ENCODE measurements around the gene NAPG.

Gene NAPG

DNA sequence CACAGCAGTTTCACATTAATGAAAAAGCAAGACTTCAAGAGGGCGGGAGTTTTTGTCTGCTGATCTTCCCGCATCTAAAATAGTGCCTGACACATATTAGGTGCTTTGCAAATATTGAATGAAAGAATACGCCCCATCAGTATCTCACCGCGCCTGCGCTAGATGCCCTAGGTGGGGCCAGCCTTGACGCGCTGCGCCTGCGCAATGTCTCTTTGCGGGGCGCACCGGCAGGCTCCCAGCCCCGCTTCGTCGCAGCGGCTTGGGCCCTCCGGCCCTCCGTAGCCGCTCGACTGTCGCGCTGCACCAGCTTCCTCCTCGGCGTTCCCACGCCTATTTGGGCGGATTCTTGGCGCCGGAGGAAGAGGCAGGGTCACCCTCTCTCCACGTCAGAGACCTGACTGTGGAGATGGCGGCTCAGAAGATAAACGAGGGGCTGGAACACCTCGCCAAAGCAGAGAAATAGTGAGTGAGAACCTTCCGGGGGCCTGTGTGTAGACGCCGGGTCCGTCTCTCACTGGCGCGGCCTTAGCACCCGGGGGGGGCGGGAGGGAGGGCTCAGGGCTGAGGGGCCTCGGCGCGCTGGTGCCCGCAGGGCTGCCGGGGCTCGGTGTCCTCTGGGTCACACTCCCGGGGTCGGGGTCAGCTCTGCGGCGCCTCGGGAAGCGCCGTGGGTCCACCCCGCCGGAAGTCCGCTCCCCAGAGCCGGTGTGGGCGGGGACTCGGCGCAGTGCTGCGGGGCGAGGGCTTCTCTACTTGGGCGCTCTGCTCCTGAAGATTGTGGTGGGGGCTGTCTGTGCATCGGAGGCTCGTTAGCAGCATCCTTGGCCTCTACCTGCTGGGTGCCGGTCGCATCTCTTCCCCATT, at the start of gene NAPG:
TSS of gene NAPG (plus strand) at position 331 of the 864 bp plus-strand sequence. CDS start at position 407, 76 bp downstream.
- Histone ChIP-seq H3K36me3 (ENCODE audit: control insufficient read depth, insufficient read depth, low read length) (no peaks in the 10 kb centered on the region), H3K9ac (ENCODE audit: low read length) (peak within 1 kb of the TSS; percentile 84), H3K9me3 (ENCODE audit: control insufficient read depth, low read length) (no peaks in the 10 kb centered on the region)

DNA sequence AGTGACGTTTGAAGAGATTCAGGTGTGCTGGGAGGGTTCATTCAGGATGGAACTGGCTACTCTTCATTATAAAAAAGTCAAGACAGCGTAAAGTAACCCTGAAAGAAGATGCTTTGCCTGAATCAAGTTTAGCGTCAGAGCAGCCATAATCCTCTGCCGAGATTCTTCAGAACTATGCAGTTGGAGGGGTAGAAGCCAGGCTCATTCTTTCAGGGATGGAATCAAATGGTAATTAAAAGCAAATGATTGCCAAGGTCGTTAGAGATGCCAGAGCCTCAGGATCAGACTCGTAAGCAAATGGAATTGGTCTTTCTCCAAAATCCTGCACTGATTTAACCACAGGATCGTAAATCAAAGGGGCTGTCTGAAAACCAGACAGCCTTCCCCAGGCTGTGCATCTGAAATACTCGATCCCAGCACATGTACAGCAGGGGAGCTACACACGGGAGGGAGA, 49.5 kb upstream of the NAPG start:
- H3K4me3 ChIP-seq (ENCODE audit: low read length): no peak overlapping the region
- H3K9ac ChIP-seq (ENCODE audit: low read length): no peak overlapping the region
- H3K36me3 ChIP-seq (ENCODE audit: control insufficient read depth, insufficient read depth, low read length): no peaks in the 10 kb centered on the region

More for the DNA sequence above, at the start of gene NAPG:
- Histone ChIP-seq H3K4me1 (ENCODE audit: control insufficient read depth, insufficient read depth, low read length) (peaks cover 4% of the 10 kb centered on the region), H3K4me3 (ENCODE audit: low read length) (peak within 1 kb of the TSS; percentile 96), H3K27me3 (ENCODE audit: control insufficient read depth, insufficient read depth, low read length) (no peaks in the 10 kb centered on the region)

DNA sequence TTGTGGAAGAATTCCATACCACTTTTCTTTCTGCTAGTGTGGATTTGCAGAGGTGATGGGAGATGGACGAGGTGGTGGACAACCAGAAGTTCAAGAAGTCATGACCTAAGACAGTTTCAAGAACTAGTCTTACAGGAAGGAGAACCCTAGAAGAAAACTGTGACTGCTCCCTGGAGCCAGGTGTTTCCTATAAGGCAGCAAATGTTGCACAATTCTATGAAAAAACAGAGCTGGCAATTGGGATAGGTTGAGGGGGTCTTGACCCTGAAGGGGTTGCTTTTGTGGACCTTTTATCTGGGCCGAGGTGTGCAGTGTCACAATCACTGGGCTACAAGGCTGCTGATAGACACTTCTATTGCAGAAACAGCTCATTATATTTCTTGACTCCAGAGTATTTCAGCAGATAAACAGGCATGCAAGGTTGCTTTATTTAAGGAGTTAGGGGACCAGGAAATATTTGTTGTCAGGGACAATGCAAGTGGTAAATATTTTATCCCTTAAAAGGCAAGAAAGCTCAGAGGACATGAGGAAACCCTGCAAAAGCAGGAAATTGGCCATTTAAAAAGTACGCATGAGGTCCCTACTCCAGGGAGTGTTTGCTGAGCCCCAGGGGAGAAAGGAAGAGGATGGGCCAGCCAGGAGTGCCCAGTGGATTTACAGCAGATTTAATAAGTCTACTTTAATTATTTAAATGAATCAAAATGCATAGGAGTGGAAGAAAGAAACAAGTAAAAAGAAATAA, 48.5 kb upstream of the NAPG start:
- Histone ChIP-seq H3K9me3 (ENCODE audit: control insufficient read depth, low read length) (no peaks in the 10 kb centered on the region), H3K9ac (ENCODE audit: low read length) (no peak overlapping the region), H3K27me3 (ENCODE audit: control insufficient read depth, insufficient read depth, low read length) (no peaks in the 10 kb centered on the region), H3K4me1 (ENCODE audit: control insufficient read depth, insufficient read depth, low read length) (peaks cover 4% of the 10 kb centered on the region), H3K4me3 (ENCODE audit: low read length) (no peak overlapping the region), H3K36me3 (ENCODE audit: control insufficient read depth, insufficient read depth, low read length) (no peaks in the 10 kb centered on the region)

More for the DNA sequence above, 49.5 kb upstream of the NAPG start:
- no peaks in the 10 kb centered on the region for H3K9me3 ChIP-seq (ENCODE audit: control insufficient read depth, low read length)
- no peaks in the 10 kb centered on the region for H3K27me3 ChIP-seq (ENCODE audit: control insufficient read depth, insufficient read depth, low read length)
- H3K4me1 ChIP-seq (ENCODE audit: control insufficient read depth, insufficient read depth, low read length): peaks cover 4% of the 10 kb centered on the region

DNA sequence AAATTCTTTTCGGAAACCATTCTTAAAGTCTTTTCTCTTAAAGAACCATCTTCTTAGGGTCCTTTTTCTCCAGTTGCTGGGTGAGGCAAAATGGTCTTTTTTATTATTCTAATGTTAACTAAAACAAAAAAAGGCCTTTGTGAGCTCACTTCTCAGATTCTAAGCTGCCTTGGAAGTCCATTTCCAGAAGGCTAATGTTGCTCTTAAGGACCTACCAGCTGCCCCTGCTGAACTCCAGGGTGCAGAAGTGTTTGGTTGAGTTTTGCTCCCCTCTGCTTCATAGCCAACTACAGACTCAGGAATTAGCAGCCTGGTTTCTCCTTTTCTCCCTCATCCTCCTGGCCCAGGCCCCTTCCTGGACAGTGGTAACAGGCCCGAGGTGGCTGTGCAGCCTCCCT, 48.0 kb upstream of the NAPG start:
- no peaks in the 10 kb centered on the region for H3K27me3 ChIP-seq (ENCODE audit: control insufficient read depth, insufficient read depth, low read length)
- no peaks in the 10 kb centered on the region for H3K9me3 ChIP-seq (ENCODE audit: control insufficient read depth, low read length)
- H3K9ac ChIP-seq (ENCODE audit: low read length): no peak overlapping the region
- H3K36me3 ChIP-seq (ENCODE audit: control insufficient read depth, insufficient read depth, low read length): no peaks in the 10 kb centered on the region
- peaks cover 4% of the 10 kb centered on the region for H3K4me1 ChIP-seq (ENCODE audit: control insufficient read depth, insufficient read depth, low read length)
- no peak overlapping the region for H3K4me3 ChIP-seq (ENCODE audit: low read length)

DNA sequence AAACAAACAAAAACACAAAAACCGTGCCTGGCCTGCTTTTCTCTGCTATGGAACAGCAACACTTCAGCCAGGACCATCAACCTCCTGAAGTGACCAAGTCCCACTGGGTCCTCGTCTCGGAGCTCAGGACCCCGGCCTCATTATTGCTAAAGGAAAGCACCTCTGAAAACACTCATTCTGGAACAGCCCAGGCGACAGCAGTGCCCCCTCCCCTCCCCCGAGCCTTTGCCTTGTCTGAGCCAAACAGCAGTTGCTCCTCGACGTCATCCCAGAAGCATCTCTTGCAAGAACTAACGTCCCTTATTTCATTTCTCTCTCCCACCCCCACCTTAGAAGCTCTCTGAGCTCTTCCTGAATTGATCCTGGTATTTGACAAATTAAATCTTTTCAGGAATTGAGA, 44.0 kb upstream of the NAPG start:
- Histone ChIP-seq H3K27me3 (ENCODE audit: control insufficient read depth, insufficient read depth, low read length) (no peaks in the 10 kb centered on the region), H3K9me3 (ENCODE audit: control insufficient read depth, low read length) (no peaks in the 10 kb centered on the region), H3K36me3 (ENCODE audit: control insufficient read depth, insufficient read depth, low read length) (no peaks in the 10 kb centered on the region), H3K4me3 (ENCODE audit: low read length) (no peak overlapping the region), H3K4me1 (ENCODE audit: control insufficient read depth, insufficient read depth, low read length) (peaks cover 4% of the 10 kb centered on the region), H3K9ac (ENCODE audit: low read length) (no peak overlapping the region)

DNA sequence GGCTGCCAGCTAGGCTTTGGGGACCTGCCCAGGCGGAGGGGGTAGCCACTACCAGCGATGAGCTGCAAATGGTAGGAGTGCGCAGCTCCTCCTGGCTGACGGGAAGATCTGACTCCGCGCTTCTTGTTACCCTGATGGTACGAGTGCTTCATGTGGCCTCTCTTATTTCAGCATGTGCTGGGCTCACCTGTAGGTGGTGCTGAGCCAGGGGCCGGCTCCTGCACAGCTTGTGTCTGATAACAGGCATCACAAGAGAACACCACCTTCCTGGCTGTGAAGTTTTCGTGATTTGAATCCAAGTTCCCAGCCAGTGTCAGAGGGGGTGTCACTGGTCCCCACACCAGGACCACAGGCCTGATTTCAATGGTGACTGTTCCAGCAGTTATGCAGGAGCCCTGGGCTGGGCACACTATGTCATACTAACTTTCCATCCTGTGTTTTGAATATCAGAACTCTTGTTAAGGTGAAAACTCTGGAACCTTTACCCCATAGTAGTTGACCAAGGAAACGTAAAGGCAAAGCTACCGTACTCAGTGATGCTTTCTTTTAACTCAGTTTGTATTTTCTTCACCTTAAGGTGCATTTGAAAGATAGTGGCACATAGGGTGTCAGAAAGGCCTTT, 43.4 kb upstream of the NAPG start:
- H3K4me3 ChIP-seq (ENCODE audit: low read length): no peak overlapping the region
- peaks cover 3% of the 10 kb centered on the region for H3K4me1 ChIP-seq (ENCODE audit: control insufficient read depth, insufficient read depth, low read length)
- no peaks in the 10 kb centered on the region for H3K36me3 ChIP-seq (ENCODE audit: control insufficient read depth, insufficient read depth, low read length)
- no peak overlapping the region for H3K9ac ChIP-seq (ENCODE audit: low read length)
- H3K9me3 ChIP-seq (ENCODE audit: control insufficient read depth, low read length): no peaks in the 10 kb centered on the region
- H3K27me3 ChIP-seq (ENCODE audit: control insufficient read depth, insufficient read depth, low read length): no peaks in the 10 kb centered on the region

DNA sequence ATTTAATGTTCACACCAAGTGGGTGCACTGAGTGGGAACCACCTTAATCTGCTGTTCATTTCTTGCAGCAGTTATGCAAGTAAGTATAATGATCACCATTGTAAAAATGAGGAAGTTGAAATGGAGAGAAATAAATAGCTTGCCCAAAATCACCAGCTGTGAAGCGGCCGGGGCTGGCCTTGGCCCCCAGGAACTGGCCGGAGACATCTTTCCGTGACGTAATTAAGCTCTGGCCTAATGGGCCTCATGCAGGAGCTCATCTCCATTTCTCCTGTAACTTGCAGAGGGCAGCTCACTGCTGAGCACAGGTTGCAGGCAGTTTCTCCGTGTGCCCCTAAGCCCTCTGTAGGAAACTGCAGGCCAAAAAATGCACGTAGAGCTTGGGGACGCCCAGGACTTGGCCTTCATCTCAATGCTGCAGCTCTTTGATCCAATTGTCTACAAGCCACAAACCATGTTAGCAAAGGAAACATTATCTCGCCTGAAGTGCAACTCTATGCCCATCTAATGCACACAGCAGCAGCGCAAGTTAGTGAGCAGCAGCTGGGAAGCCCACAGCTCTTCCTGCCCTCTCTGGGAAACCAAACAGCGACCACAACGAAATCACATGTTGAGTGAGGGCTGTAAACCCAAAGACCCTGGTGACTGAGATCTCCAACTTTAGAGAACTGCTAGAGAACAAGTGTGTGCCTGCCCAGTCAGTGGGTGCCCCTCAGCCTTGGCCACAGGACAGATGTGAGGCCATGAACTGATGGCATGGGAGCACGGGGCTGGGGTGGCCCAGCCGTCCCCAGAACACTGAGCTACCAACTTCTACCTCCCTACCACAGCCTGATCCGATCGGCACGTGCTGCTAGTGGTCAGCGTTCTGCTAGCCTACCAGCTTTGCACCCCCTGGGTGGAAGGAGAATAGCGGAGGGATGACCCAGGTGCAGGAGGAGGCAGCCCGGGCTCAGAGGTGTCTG, 42.6 kb upstream of the NAPG start:
- H3K4me1 ChIP-seq (ENCODE audit: control insufficient read depth, insufficient read depth, low read length): peaks cover 3% of the 10 kb centered on the region
- no peak overlapping the region for H3K9ac ChIP-seq (ENCODE audit: low read length)
- H3K36me3 ChIP-seq (ENCODE audit: control insufficient read depth, insufficient read depth, low read length): no peaks in the 10 kb centered on the region
- H3K4me3 ChIP-seq (ENCODE audit: low read length): no peak overlapping the region
- H3K9me3 ChIP-seq (ENCODE audit: control insufficient read depth, low read length): no peaks in the 10 kb centered on the region
- no peaks in the 10 kb centered on the region for H3K27me3 ChIP-seq (ENCODE audit: control insufficient read depth, insufficient read depth, low read length)

DNA sequence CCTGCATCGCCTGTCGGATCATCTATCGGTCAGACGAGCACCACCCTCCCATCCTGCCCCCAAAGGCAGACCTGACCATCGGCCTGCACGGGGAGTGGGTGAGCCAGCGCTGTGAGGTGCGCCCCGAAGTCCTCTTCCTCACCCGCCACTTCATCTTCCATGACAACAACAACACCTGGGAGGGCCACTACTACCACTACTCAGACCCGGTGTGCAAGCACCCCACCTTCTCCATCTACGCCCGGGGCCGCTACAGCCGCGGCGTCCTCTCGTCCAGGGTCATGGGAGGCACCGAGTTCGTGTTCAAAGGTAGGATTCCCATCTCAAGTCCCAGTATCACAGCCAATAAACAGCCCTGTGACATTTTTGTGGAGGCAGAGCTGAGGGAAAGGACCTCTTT, 40.4 kb upstream of the NAPG start:
- no peak overlapping the region for H3K4me3 ChIP-seq (ENCODE audit: low read length)
- H3K36me3 ChIP-seq (ENCODE audit: control insufficient read depth, insufficient read depth, low read length): no peaks in the 10 kb centered on the region
- peaks cover 3% of the 10 kb centered on the region for H3K4me1 ChIP-seq (ENCODE audit: control insufficient read depth, insufficient read depth, low read length)
- no peak overlapping the region for H3K9ac ChIP-seq (ENCODE audit: low read length)
- H3K27me3 ChIP-seq (ENCODE audit: control insufficient read depth, insufficient read depth, low read length): no peaks in the 10 kb centered on the region
- no peaks in the 10 kb centered on the region for H3K9me3 ChIP-seq (ENCODE audit: control insufficient read depth, low read length)

DNA sequence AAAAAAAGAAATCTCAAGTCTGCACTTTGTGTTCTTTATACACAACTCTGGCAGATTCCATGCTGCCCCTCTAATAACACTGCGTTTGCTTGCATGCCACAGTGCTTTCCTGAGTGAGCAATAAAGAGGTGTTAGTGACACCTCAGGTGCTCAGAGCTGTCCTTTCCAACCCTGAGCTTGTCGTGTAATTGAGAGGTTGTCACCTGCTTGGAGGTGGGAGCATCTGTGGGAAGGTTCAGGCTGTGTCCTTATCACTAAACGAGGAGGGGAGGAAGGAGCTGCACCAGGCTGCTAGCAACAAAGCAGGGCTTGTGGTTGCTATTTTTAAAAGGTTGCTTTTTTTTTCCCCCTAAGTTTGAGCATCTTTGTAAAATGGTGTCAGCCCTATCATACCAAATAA, 39.5 kb upstream of the NAPG start:
- Histone ChIP-seq H3K36me3 (ENCODE audit: control insufficient read depth, insufficient read depth, low read length) (no peaks in the 10 kb centered on the region), H3K27me3 (ENCODE audit: control insufficient read depth, insufficient read depth, low read length) (no peaks in the 10 kb centered on the region)

DNA sequence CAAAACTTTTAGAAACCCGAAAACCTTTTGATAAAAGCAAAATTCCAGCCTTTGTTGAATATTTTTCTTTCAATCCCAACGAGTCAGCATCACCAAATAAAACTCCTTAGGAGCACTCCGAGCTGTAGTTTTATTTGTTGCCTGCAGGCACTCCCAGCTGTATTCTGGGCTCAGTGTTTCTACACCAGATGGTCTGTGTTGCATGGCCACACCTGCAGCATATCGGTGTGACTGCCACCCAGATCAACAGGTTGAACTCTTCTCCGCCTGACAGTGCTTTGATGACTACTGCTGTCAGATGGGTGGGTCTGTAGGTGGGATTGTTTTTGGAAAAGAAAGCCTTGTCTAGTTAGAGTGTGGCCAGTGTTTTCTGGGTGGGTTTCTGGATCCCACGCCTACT, 38.7 kb upstream of the NAPG start:
- Histone ChIP-seq H3K4me1 (ENCODE audit: control insufficient read depth, insufficient read depth, low read length) (peaks cover 3% of the 10 kb centered on the region), H3K27me3 (ENCODE audit: control insufficient read depth, insufficient read depth, low read length) (no peaks in the 10 kb centered on the region), H3K36me3 (ENCODE audit: control insufficient read depth, insufficient read depth, low read length) (no peaks in the 10 kb centered on the region), H3K4me3 (ENCODE audit: low read length) (no peak overlapping the region), H3K9ac (ENCODE audit: low read length) (no peak overlapping the region), H3K9me3 (ENCODE audit: control insufficient read depth, low read length) (no peaks in the 10 kb centered on the region)

More for the DNA sequence above, 39.5 kb upstream of the NAPG start:
- Histone ChIP-seq H3K9me3 (ENCODE audit: control insufficient read depth, low read length) (no peaks in the 10 kb centered on the region), H3K4me3 (ENCODE audit: low read length) (no peak overlapping the region), H3K4me1 (ENCODE audit: control insufficient read depth, insufficient read depth, low read length) (peaks cover 3% of the 10 kb centered on the region), H3K9ac (ENCODE audit: low read length) (no peak overlapping the region)

DNA sequence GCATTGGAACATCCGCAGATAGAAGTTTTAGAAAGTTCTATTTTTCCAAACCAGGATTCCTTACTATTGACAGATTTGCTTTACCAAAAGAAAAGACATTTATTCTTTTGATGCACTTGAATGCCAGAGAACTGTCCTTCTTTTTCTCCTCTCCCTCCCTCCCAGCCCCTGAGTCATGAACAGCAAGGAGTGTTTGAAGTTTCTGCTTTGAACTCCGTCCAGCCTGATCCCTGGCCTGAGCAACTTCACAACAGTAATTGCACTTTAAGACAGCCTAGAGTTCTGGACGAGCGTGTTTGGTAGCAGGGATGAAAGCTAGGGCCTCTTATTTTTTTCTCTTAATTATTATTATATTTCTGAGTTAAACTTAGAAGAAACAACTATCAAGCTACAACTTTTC, 37.8 kb upstream of the NAPG start:
- H3K4me1 ChIP-seq (ENCODE audit: control insufficient read depth, insufficient read depth, low read length): peaks cover 3% of the 10 kb centered on the region
- H3K9me3 ChIP-seq (ENCODE audit: control insufficient read depth, low read length): no peaks in the 10 kb centered on the region
- no peaks in the 10 kb centered on the region for H3K36me3 ChIP-seq (ENCODE audit: control insufficient read depth, insufficient read depth, low read length)
- H3K27me3 ChIP-seq (ENCODE audit: control insufficient read depth, insufficient read depth, low read length): no peaks in the 10 kb centered on the region
- H3K9ac ChIP-seq (ENCODE audit: low read length): no peak overlapping the region
- no peak overlapping the region for H3K4me3 ChIP-seq (ENCODE audit: low read length)
